GM21576 (cell line): Measurements from ENCODE around the gene PLP2.

Experiments
- ATAC-seq: cut with Tn5 transposase; IDR thresholded peaks from one replicate; pipeline ENCODE4 v1.9.1; 2021; ENCODE audit warnings: mild to moderate bottlenecking, moderate library complexity; ENCODE audit not compliant: unreplicated experiment

The PLP2 gene

DNA sequence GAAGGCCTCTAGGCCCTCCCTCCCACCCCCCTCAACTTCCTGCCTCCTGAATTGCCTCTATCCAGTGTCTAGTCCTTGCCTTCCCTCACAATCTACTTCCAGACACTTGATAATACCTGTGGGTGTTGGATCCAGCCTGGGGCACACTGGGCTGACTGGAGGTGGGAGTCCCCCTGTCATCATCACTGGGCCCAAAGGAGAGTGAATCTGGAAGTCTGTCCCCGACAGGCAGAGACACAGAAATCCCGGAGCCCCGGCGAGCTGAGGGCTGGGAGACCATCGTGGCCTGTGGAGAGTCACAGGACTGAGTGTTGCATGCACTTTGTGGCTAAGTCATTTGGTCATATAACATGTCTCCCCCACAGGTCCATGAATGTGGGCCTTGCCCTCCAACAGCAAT, 36.7 kb downstream of the PLP2 start:
- no peak for ATAC-seq

DNA sequence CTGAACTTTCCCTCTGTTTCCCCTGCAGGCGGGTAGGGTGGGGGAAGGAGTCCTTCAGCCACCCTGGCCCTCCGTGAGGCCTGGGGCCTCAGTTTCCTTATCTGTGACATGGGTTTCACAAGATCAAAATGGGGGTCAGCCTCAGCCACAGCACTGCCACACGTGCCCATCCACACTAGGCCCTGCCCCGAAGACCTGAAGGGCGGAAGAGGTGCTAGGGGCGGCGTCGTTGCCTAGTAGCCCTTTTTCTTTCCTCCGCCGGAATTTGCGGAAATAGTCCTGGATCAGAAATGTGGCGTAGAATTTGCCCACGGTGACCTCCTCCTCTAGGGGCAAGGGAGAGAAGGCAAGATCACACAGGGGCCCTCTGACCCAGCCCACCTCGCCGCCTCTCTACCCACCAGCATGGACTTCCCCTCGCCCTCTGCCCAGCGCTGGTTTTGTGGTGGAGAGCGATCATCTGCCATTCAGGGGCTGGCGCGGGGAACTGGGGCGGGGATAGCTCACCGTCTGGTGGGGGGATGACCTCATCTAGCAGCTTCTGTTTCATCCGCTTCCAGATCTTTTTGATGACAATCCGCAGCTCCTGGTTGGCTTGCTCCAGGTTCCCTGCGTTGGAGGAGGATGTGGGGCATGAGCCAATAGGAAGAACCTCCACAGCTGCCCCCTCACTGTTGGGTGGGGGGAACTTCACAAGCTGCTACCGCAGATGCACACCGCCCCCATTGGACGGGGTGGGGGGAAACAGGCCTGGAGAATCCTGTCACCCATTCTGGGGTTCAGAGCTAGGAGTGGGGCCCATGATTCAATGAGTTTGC, 37.9 kb downstream of the PLP2 start:
- ATAC-seq = no peak

DNA sequence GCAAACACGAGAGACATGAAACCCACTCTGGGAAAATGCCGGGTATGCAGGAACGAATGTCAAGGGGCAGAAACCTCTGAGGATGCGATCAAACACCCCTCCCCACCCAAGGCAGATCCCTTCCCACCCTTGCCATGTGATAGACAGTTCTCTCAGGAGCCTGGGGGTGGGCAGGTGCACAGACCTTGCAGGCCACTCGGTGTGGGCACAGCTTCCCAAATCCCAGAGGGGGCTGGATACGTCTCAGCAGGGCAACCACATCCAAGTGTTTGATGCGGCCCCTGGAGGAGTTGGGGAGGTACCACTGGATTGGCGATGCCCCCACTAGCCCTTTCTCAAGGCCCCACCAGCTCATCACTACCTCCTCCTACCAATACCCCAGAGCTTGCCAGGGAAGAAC, 38.7 kb downstream of the PLP2 start:
- no peak for ATAC-seq

DNA sequence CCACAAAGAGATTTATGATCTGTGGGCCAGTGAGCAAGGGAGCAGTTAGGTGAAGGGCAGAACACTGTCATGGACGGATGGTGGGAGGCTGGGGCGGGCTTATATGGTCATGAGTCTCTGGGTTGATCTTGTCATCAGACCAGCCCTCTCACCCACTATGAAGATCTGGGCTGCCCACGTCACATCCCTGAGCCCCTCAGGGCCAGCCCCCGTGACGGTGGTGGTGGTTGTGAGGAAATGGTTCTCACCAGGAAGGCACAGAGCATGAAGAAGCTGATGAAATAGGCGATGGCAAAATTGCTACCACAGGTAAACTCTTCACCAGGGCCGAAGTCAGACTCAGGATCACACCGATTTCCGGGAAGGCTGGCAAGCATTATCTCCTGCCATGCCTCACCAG, 39.4 kb downstream of the PLP2 start:
- no peak for ATAC-seq

DNA sequence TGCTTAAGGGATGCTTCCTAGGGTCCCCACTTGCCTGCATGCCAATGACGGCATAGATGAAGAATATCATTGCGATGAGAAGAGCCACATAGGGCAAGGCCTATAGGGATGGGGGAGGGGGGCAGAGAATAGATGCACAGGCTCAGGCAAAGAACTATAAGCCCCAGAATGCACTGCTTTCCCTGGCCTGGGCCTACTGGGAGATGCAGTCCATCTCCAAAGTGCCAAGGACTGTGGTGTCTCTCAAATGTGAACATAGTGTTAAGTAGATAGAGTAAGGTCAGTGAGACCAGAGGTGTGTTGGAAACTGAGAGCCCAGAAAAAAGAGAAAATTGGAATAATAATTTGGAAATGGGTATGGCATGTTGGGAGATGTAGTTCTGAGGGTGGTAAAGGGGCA, 40.5 kb downstream of the PLP2 start:
- ATAC-seq = no peak

DNA sequence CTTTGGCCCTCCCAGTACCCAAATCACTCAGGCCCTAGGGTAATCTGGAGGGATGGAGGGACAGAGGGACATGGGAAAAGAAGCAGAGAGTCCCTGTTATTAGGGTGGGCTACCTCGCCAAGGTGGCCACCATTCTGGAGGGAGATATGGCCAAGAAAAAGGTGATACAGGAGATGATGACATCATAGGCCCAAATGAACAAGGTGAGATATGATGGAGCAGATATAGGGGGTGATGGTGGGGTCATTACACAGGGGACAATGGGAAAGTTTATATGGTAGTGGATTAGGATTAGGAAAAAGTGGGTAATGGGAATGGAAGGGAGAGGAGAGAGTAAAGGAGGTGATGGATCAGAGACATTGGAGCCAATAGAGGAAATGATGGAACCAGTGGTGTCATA, 41.2 kb downstream of the PLP2 start:
- no peak for ATAC-seq

DNA sequence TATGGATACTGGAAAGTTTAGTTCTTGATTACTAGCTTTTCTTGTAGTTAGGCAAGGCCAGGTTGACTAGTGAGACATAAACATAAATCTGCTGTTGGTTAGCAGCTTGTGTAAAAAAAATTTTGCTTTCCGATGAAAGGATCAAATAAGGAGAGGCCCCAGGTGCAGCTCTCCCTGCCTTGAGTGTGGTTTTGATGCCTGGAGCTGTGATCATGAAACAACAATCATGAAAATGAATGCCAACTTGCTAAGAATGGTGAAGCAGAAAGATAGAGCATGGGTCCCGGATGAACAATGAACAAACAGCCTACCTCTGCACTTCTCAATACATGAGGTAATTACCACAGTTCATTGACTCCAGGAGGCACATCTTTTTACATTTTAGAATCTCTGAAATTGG, 42.7 kb downstream of the PLP2 start:
- ATAC-seq = no peak

DNA sequence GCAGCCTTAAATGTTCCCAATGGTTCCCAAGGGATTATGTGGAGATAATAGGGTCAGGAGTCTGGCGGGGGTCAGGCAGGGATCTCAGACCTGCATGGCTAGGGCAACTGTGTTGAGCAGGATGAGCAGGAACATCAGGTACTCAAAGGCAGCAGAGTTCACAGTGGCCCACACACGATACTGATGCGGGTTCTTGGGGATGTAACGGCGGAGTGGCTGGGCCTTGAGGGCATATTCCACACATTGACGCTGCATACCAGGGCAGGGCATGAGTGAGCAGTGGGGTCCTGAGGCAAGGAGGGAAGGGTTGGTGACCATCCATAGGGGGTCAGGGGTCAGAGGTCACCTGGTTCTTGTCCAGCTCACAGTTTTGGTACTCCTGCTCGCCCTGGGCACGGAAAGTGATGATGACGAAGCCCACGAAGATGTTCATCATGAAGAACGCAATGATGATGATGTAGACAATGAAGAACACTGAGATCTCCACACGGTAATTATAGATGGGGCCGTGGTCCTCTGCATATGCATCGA, 43.4 kb downstream of the PLP2 start:
- ATAC-seq = no peak

DNA sequence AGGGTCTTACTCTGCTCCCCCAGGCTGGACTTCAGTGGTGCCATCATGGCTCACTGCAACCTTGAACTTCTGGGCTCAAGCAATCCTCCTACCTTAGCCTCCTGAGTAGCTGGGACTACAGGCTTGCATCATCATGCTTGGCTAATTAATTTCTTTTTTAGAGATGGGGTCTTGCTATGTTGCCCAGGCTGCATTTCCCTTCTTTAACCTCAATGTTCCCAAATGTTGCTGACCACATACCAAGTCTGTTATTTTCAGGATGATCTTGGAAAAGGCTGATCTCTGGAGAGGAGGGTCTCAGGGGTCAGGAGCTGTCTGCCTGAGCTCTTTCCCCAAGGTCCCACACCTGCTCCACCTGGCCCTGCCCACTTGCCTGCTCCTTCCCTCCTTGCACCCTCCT, 48.4 kb downstream of the PLP2 start:
- no peak for ATAC-seq

DNA sequence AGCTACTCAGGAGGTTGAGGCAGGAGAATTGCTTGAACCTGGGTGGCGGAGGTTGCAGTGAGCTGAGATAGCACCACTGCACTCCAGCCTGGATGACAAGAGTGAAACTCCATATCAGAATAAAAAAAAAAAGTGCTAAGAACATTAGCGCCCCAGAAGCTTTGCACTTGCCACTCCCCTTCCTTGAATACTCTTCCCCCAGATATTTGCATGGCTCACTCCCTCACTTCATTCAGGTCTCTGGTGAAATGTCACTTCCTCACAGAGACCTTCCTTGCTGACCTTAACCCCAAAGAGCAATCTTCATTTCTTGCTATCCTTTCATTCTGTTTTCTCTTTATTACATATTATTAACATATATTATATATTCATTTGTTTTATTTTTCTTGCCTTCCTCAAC, 50.2 kb downstream of the PLP2 start:
- no peak for ATAC-seq
